Trophoblast cell (in vitro differentiated cells and primary cell): ENCODE data around the gene NHSL2.
A peak's percentile ranks its signal among the peaks of the same experiment; 100 is the strongest.

Source experiments
- DNase-seq, 2 donors: peaks; one replicate each; pipeline ENCODE4 v3.0.0-alpha.2; 2016
- H2AFZ ChIP-seq: 2 replicates; pipeline ENCODE4 v1.6.1; 2013; ENCODE audit warnings: low read length, moderate library complexity, mild to moderate bottlenecking; ENCODE audit not compliant: insufficient read depth, poor library complexity
- H2AK5ac ChIP-seq: 2 replicates; pipeline ENCODE4 v1.6.1; 2013; ENCODE audit warnings: mild to moderate bottlenecking, low read length
- H2BK120ac ChIP-seq: 2 replicates; pipeline ENCODE4 v1.6.1; 2013; ENCODE audit warnings: low read length, mild to moderate bottlenecking, moderate library complexity; ENCODE audit not compliant: insufficient read depth, poor library complexity
- H2BK12ac ChIP-seq: 2 replicates; pipeline ENCODE4 v1.6.1; 2013; ENCODE audit warnings: mild to moderate bottlenecking, low read length, moderate library complexity
- H2BK5ac ChIP-seq: 2 replicates; pipeline ENCODE4 v1.6.1; 2013; ENCODE audit warnings: low read length, low read depth, moderate library complexity, mild to moderate bottlenecking; ENCODE audit not compliant: poor library complexity
- H3K14ac ChIP-seq: 2 replicates; pipeline ENCODE4 v1.6.1; 2013; ENCODE audit warnings: mild to moderate bottlenecking, low read length
- H3K18ac ChIP-seq: 2 replicates; pipeline ENCODE4 v1.6.1; 2013; ENCODE audit warnings: mild to moderate bottlenecking, low read length
- H3K23ac ChIP-seq: 2 replicates; pipeline ENCODE4 v1.6.1; 2013; ENCODE audit warnings: low read length
- H3K27ac ChIP-seq: 2 replicates; pipeline ENCODE4 v1.5.1; 2013; ENCODE audit warnings: low read depth, mild to moderate bottlenecking, inconsistent platforms, low read length, moderate library complexity
- H3K27me3 ChIP-seq: 2 replicates; pipeline ENCODE4 v1.6.1; 2013; ENCODE audit warnings: inconsistent platforms, mild to moderate bottlenecking, low read length, moderate library complexity; ENCODE audit not compliant: insufficient read depth
- H3K36me3 ChIP-seq, 2 experiments: 1 replicate in 1 of 2; 2 replicates in 1 of 2; pipeline ENCODE4 v1.6.1; 2013; ENCODE audit warnings: low read length in 2 of 2, mild to moderate bottlenecking in 2 of 2, moderate library complexity in 1 of 2; ENCODE audit not compliant: insufficient read depth in 2 of 2, control insufficient read depth in 1 of 2
- H3K4ac ChIP-seq: 2 replicates; pipeline ENCODE4 v1.6.1; 2013; ENCODE audit warnings: low read depth, mild to moderate bottlenecking, low read length, moderate library complexity
- H3K4me1 ChIP-seq, 2 experiments: 1 replicate in 1 of 2; 2 replicates in 1 of 2; pipeline ENCODE4 v1.6.1; 2013; ENCODE audit warnings: low read length in 2 of 2, mild to moderate bottlenecking in 2 of 2, moderate library complexity in 1 of 2; ENCODE audit not compliant: insufficient read depth in 2 of 2, control insufficient read depth in 1 of 2
- H3K4me2 ChIP-seq: 2 replicates; pipeline ENCODE4 v1.6.1; 2013; ENCODE audit warnings: inconsistent platforms, mild to moderate bottlenecking, low read length, moderate library complexity
- H3K4me3 ChIP-seq: 2 replicates; pipeline ENCODE4 v1.5.1; 2013; ENCODE audit warnings: mild to moderate bottlenecking, low read depth, low read length, inconsistent platforms
- H3K79me1 ChIP-seq: one replicate; pipeline ENCODE4 v1.6.1; 2013; ENCODE audit warnings: low read length
- H3K79me2 ChIP-seq: 2 replicates; pipeline ENCODE4 v1.6.1; 2013; ENCODE audit warnings: low read length, mild to moderate bottlenecking; ENCODE audit not compliant: control insufficient read depth, insufficient read depth, poor library complexity
- H3K9ac ChIP-seq: 2 replicates; pipeline ENCODE4 v1.6.1; 2013; ENCODE audit warnings: mild to moderate bottlenecking, low read length
- H3K9me3 ChIP-seq: 2 replicates; pipeline ENCODE4 v1.6.1; 2013; ENCODE audit warnings: low read depth, mild to moderate bottlenecking, control low read depth, inconsistent platforms, low read length; ENCODE audit not compliant: insufficient read depth
- H4K12ac ChIP-seq: 2 replicates; pipeline ENCODE4 v1.6.1; 2013; ENCODE audit warnings: low read depth, mild to moderate bottlenecking, low read length, moderate library complexity
- H4K8ac ChIP-seq: 2 replicates; pipeline ENCODE4 v1.6.1; 2013; ENCODE audit warnings: low read depth, mild to moderate bottlenecking, low read length, moderate library complexity
- H4K91ac ChIP-seq: one replicate; pipeline ENCODE4 v1.6.1; 2013; ENCODE audit warnings: low read depth, mild to moderate bottlenecking, low read length, moderate library complexity
- WGBS: extraction: QIAGEN DNeasy Blood & Tissue Kit; methylation state at CpG from one replicate; pipeline ENCODE4 v1.1.7; 2013; ENCODE audit warnings: missing lambda C conversion rate; ENCODE audit not compliant: insufficient read length, insufficient coverage; ENCODE audit errors: extremely low coverage; 5-methylcytosine and 5-hydroxymethylcytosine counted together

Gene NHSL2

GRCh38 chrX:71941145-71941544 is 30.5 kb downstream of the NHSL2 start:
- peak overlapping the region; percentile 27 for H3K27ac ChIP-seq
- no peak overlapping the region for H2AK5ac ChIP-seq
- no peak for DNase-seq
- H4K91ac ChIP-seq, result no peak overlapping the region
- no peak overlapping the region for H3K18ac ChIP-seq
- peaks cover 7 to 12% of the 10 kb centered on the region in 2 experiments for H3K4me1 ChIP-seq
- no peaks in the 10 kb centered on the region for H3K27me3 ChIP-seq
- no peak overlapping the region for H3K4me3 ChIP-seq
- H4K8ac ChIP-seq, result no peak overlapping the region
- no peak overlapping the region for H2AFZ ChIP-seq
- no peak overlapping the region for H2BK12ac ChIP-seq
- no peaks in the 10 kb centered on the region for H3K79me2 ChIP-seq
- H3K79me1 ChIP-seq, result no peaks in the 10 kb centered on the region
- H3K23ac ChIP-seq, result no peak overlapping the region
- no peak overlapping the region for H3K4me2 ChIP-seq
- no peak overlapping the region for H4K12ac ChIP-seq
- no peak overlapping the region for H3K4ac ChIP-seq
- no peaks in the 10 kb centered on the region for H3K9me3 ChIP-seq
- H2BK120ac ChIP-seq, result no peak overlapping the region
- no peaks in the 10 kb centered on the region for H3K36me3 ChIP-seq
- no CpG with 5 or more reads among the region's 1 CpG for WGBS
- H3K14ac ChIP-seq, result no peak overlapping the region
- H2BK5ac ChIP-seq, result no peak overlapping the region
- H3K9ac ChIP-seq, result no peak overlapping the region

GRCh38 chrX:71941776-71942175 is 31.1 kb downstream of the NHSL2 start:
- Histone ChIP-seq H3K79me2 (no peaks in the 10 kb centered on the region), H3K79me1 (no peaks in the 10 kb centered on the region), H4K12ac (no peak overlapping the region), H3K14ac (no peak overlapping the region), H3K4ac (no peak overlapping the region), H3K36me3 (no peaks in the 10 kb centered on the region), H3K9me3 (no peaks in the 10 kb centered on the region), H4K8ac (no peak overlapping the region), H3K4me1 (peaks cover 7 to 11% of the 10 kb centered on the region in 2 experiments), H2AK5ac (no peak overlapping the region), H2BK120ac (no peak overlapping the region), H4K91ac (peak overlapping the region; percentile 19), H2BK12ac (no peak overlapping the region), H2AFZ (no peak overlapping the region), H3K4me2 (peak overlapping the region; percentile 38), H3K27ac (peak overlapping the region; percentile 58), H3K4me3 (no peak overlapping the region), H3K9ac (no peak overlapping the region), H3K27me3 (no peaks in the 10 kb centered on the region), H3K23ac (no peak overlapping the region), H3K18ac (no peak overlapping the region), H2BK5ac (no peak overlapping the region)
- no CpG with 5 or more reads among the region's 3 CpGs for WGBS
- no peak for DNase-seq

DNA sequence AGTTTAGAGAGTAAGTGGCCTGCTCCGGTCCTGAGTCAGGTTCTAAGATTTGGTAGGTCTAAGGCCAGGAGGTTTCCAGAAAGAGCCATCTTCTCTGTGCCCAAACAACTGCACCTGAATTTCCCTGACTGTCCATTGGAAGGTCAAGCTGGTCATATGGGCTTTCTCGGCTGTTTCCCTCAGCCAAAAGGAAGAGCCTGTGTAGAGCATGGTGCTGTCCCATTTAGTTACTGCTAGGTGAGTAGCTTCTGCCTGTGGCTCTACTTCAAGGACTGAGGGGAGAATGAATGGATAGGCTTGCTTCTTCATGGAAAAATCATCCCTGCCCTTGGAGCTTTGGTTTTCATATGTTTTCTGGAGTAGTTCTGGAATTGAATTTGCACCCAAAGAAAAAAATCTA is 33.7 kb downstream of the NHSL2 start:
- no peak for DNase-seq
- H2BK5ac ChIP-seq, result no peak overlapping the region
- H3K14ac ChIP-seq, result no peak overlapping the region
- no peak overlapping the region for H4K12ac ChIP-seq
- H3K9ac ChIP-seq, result no peak overlapping the region
- no peaks in the 10 kb centered on the region for H3K9me3 ChIP-seq
- H2BK120ac ChIP-seq, result no peak overlapping the region
- no peak overlapping the region for H3K4me3 ChIP-seq
- no peak overlapping the region for H3K23ac ChIP-seq
- H3K36me3 ChIP-seq, result peaks cover 0 to 2% of the 10 kb centered on the region in 2 experiments
- no peak overlapping the region for H4K91ac ChIP-seq
- WGBS, result no CpG with 5 or more reads among the region's 2 CpGs
- no peak overlapping the region for H2AFZ ChIP-seq
- no peak overlapping the region for H2AK5ac ChIP-seq
- H3K79me2 ChIP-seq, result no peaks in the 10 kb centered on the region
- no peak overlapping the region for H2BK12ac ChIP-seq
- no peaks in the 10 kb centered on the region for H3K27me3 ChIP-seq
- peaks cover 7 to 11% of the 10 kb centered on the region in 2 experiments for H3K4me1 ChIP-seq
- H3K4ac ChIP-seq, result no peak overlapping the region
- H3K27ac ChIP-seq, result no peak overlapping the region
- no peak overlapping the region for H3K4me2 ChIP-seq
- H3K18ac ChIP-seq, result no peak overlapping the region
- no peaks in the 10 kb centered on the region for H3K79me1 ChIP-seq
- H4K8ac ChIP-seq, result no peak overlapping the region

GRCh38 chrX:71945237-71945805 is 34.7 kb downstream of the NHSL2 start:
- no peak overlapping the region for H4K91ac ChIP-seq
- H3K79me2 ChIP-seq, result no peaks in the 10 kb centered on the region
- no peak overlapping the region for H3K27ac ChIP-seq
- no peak overlapping the region for H2BK5ac ChIP-seq
- no peak overlapping the region for H2AK5ac ChIP-seq
- no peak for DNase-seq
- no peak overlapping the region for H4K8ac ChIP-seq
- WGBS, result no CpG with 5 or more reads among the region's 8 CpGs
- H2AFZ ChIP-seq, result no peak overlapping the region
- no peak overlapping the region for H2BK12ac ChIP-seq
- H3K23ac ChIP-seq, result no peak overlapping the region
- H3K27me3 ChIP-seq, result no peaks in the 10 kb centered on the region
- peaks cover 0 to 2% of the 10 kb centered on the region in 2 experiments for H3K36me3 ChIP-seq
- H4K12ac ChIP-seq, result no peak overlapping the region
- no peak overlapping the region for H3K4me3 ChIP-seq
- H3K79me1 ChIP-seq, result no peaks in the 10 kb centered on the region
- H3K4me2 ChIP-seq, result no peak overlapping the region
- H2BK120ac ChIP-seq, result no peak overlapping the region
- H3K9me3 ChIP-seq, result no peaks in the 10 kb centered on the region
- H3K18ac ChIP-seq, result no peak overlapping the region
- no peak overlapping the region for H3K4ac ChIP-seq
- peaks cover 7 to 11% of the 10 kb centered on the region in 2 experiments for H3K4me1 ChIP-seq
- H3K9ac ChIP-seq, result no peak overlapping the region
- no peak overlapping the region for H3K14ac ChIP-seq
